HepG2 (cell line): ENCODE data around the gene TRIM9. TPM values are rescaled to one million over a fixed set of nuclear protein-coding genes. Genes with fewer than 3 reads are reported as not detected.
A peak's percentile ranks its signal among the peaks of the same experiment; 100 is the strongest.

ENCODE experiments used
- ATF3 ChIP-seq: sonication (generic); formaldehyde crosslinking; IDR thresholded peaks from 2 replicates; pipeline ENCODE4 v1.4.0; 2020; ENCODE audit warnings: missing genetic modification reagents
- ELF3 ChIP-seq: IDR thresholded peaks from 2 replicates; pipeline ENCODE4 v1.6.1; 2016; ENCODE audit warnings: missing genetic modification reagents, missing compliant biosample characterization
- EP300 ChIP-seq, 3 experiments: sonication (generic) in 1 of 3; formaldehyde crosslinking in 1 of 3; IDR thresholded peaks; 2 replicates each; pipeline versions ENCODE4 v1.5.1 to v1.6.1; 2011 to 2020; ENCODE audit warnings: low read depth in 2 of 3, low read length in 2 of 3, borderline replicate concordance in 1 of 3, improper control_type of control experiment in 1 of 3, mild to moderate bottlenecking in 1 of 3, missing genetic modification reagents in 1 of 3, moderate library complexity in 1 of 3
- FOXA1 ChIP-seq, 2 experiments: fragments of 450-650 bp in 1 of 2; sonication (generic) in 1 of 2; formaldehyde crosslinking in 1 of 2; IDR thresholded peaks; 2 replicates each; pipeline versions ENCODE4 v1.4.0 to v1.6.1; 2016 to 2020; ENCODE audit warnings: missing genetic modification reagents in 1 of 2
- FOXA3 ChIP-seq: IDR thresholded peaks from 2 replicates; pipeline ENCODE4 v1.6.1; 2016; ENCODE audit warnings: missing genetic modification reagents, missing compliant biosample characterization
- HMG20A ChIP-seq: IDR thresholded peaks from 2 replicates; pipeline ENCODE4 v1.6.1; 2016; ENCODE audit warnings: borderline replicate concordance
- MAFF ChIP-seq: IDR thresholded peaks from 2 replicates; pipeline ENCODE4 v1.6.1; 2011; ENCODE audit warnings: low read depth, low read length, improper control_type of control experiment
- NCOA2 ChIP-seq: sonication (generic); formaldehyde crosslinking; IDR thresholded peaks from 2 replicates; pipeline ENCODE4 v1.8.0; 2022; ENCODE audit warnings: inconsistent platforms
- NFE2 ChIP-seq: sonication (generic); formaldehyde crosslinking; IDR thresholded peaks from 2 replicates; pipeline ENCODE4 v1.4.0; 2020; ENCODE audit warnings: missing genetic modification reagents
- NFE2L2 ChIP-seq: fragments of 150-350 bp; IDR thresholded peaks from 2 replicates; pipeline ENCODE4 v1.6.1; 2014; ENCODE audit warnings: low read length
- NR2F6 ChIP-seq, 2 experiments: IDR thresholded peaks; 2 replicates each; pipeline ENCODE4 v1.6.1; 2016; ENCODE audit warnings: antibody characterized with exemption in 1 of 2, mild to moderate bottlenecking in 1 of 2
- SOX13 ChIP-seq, 3 experiments: fragments of 450-650 bp in 1 of 3; sonication (generic) in 1 of 3; formaldehyde crosslinking in 1 of 3; IDR thresholded peaks in 2 of 3; conservative IDR thresholded peaks in 1 of 3; 2 replicates each; pipeline versions ENCODE4 v1.5.0 to v1.6.1; 2016 to 2020; ENCODE audit warnings: antibody characterized with exemption in 1 of 3, mild to moderate bottlenecking in 1 of 3, missing compliant biosample characterization in 1 of 3, missing genetic modification reagents in 1 of 3, moderate library complexity in 1 of 3
- SOX5 ChIP-seq: IDR thresholded peaks from 2 replicates; pipeline ENCODE4 v1.6.1; 2016; ENCODE audit warnings: borderline replicate concordance
- TEAD3 ChIP-seq: optimal IDR thresholded peaks from 2 replicates; pipeline ENCODE3; 2016; ENCODE audit warnings: borderline replicate concordance
- ZNF484 ChIP-seq: sonication (generic); formaldehyde crosslinking; IDR thresholded peaks from 2 replicates; pipeline ENCODE4 v1.5.1; 2020; ENCODE audit warnings: mild to moderate bottlenecking, low read depth, missing genetic modification reagents, borderline replicate concordance
- ZNF644 ChIP-seq: IDR thresholded peaks from 2 replicates; pipeline ENCODE4 v1.6.1; 2016; ENCODE audit warnings: low read depth
- ZNF792 ChIP-seq: IDR thresholded peaks from 2 replicates; pipeline ENCODE4 v1.6.1; 2016
- polyA plus RNA-seq, 8 experiments: library from polyadenylated mRNA; depleted of rRNA in 3 of 8; stranded (reverse) in 7 of 8; unstranded in 1 of 8; fragments of >200 nt; fragmentation: Illumina TruSeq in 4 of 8; extraction: Trizol in 4 of 8; gene quantifications; 2 replicates each; pipeline versions ENCODE4 v1.2.1 to v1.2.3, GENCODE V29; 2011 to 2016; ENCODE audit warnings: low read depth in 4 of 8, missing spikeins in 1 of 8, mixed read lengths in 1 of 8; ENCODE audit not compliant: insufficient read depth in 1 of 8
- total RNA-seq, 5 experiments: library from RNA; depleted of rRNA; stranded (reverse); fragments of >200 nt; fragmentation: Illumina TruSeq; extraction: Trizol; gene quantifications; 2 replicates each; pipeline ENCODE4 v1.2.3, GENCODE V29; 2016; ENCODE audit warnings: low read depth in 1 of 5
- TF ChIP-seq, protein P1 (sequence below): sonication (generic); formaldehyde crosslinking; IDR thresholded peaks from 2 replicates; pipeline ENCODE4 v1.5.1; 2020; ENCODE audit warnings: mild to moderate bottlenecking, missing genetic modification reagents, borderline replicate concordance

Gene TRIM9
- total and polyA plus RNA-seq, 2 of the 13 experiments (the other 11 are each of a cell fraction or from before 2014, with no cell fraction given) = 0.04 to 0.07 TPM

DNA sequence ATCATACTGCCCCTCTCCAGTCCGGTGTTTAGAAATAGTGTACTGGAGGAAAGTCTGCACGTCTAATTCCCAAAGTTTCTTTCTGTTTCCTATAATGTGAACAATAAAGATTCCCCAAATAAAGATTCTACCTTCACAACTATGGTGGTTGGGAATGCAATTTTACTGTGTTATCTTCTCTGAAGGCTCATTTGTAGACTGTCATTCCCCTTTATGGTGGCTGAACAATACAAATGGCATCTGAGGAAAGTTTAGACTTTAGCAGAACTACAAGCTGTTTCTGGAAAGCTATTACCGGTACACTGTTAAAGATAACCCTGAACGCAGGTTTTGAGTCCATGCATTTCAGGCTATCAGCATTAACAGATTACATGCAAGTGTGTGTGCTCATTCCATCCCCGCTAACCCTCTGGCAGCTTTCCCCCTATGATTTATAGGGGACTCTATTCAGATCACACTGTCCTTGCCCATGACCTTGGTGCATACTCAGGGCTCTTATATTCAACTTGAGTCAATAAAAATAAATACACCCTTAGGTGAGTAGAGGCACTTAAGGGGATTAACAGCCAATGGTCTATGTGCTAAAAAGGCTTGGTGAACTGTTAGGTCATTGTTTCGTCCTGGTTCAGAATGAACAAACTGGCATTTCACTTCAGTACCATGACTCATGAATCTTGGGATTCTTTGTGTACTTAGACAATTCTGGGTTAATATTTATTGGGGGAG, 89.9 kb downstream of the TRIM9 start (continued):
- no peak for TF ChIP-seq ZNF484 (CRISPR knock-in tag)
- TF ChIP-seq ELF3 = 0 out of 2 replicates have a peak, but pooled peaks have one; percentile 31
- TF ChIP-seq MAFF = peak; percentile 19; the same call in 1 of the 2 replicates
- TF ChIP-seq, protein P1, sequence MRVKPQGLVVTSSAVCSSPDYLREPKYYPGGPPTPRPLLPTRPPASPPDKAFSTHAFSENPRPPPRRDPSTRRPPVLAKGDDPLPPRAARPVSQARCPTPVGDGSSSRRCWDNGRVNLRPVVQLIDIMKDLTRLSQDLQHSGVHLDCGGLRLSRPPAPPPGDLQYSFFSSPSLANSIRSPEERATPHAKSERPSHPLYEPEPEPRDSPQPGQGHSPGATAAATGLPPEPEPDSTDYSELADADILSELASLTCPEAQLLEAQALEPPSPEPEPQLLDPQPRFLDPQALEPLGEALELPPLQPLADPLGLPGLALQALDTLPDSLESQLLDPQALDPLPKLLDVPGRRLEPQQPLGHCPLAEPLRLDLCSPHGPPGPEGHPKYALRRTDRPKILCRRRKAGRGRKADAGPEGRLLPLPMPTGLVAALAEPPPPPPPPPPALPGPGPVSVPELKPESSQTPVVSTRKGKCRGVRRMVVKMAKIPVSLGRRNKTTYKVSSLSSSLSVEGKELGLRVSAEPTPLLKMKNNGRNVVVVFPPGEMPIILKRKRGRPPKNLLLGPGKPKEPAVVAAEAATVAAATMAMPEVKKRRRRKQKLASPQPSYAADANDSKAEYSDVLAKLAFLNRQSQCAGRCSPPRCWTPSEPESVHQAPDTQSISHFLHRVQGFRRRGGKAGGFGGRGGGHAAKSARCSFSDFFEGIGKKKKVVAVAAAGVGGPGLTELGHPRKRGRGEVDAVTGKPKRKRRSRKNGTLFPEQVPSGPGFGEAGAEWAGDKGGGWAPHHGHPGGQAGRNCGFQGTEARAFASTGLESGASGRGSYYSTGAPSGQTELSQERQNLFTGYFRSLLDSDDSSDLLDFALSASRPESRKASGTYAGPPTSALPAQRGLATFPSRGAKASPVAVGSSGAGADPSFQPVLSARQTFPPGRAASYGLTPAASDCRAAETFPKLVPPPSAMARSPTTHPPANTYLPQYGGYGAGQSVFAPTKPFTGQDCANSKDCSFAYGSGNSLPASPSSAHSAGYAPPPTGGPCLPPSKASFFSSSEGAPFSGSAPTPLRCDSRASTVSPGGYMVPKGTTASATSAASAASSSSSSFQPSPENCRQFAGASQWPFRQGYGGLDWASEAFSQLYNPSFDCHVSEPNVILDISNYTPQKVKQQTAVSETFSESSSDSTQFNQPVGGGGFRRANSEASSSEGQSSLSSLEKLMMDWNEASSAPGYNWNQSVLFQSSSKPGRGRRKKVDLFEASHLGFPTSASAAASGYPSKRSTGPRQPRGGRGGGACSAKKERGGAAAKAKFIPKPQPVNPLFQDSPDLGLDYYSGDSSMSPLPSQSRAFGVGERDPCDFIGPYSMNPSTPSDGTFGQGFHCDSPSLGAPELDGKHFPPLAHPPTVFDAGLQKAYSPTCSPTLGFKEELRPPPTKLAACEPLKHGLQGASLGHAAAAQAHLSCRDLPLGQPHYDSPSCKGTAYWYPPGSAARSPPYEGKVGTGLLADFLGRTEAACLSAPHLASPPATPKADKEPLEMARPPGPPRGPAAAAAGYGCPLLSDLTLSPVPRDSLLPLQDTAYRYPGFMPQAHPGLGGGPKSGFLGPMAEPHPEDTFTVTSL (CRISPR knock-in tag) = peak; percentile 54; the same call in 1 of the 2 replicates
- peak; percentile 76 for TF ChIP-seq FOXA3 (CRISPR knock-in tag)
- peak; percentile 80; the same call in 1 of the 2 replicates for TF ChIP-seq SOX5
- peak; percentile 69; the same call in 1 of the 2 replicates for TF ChIP-seq ATF3 (CRISPR knock-in tag)
- TF ChIP-seq EP300 (IDR thresholded peaks at IDR 0.05; ENCODE audit: low read depth in 2 of 2, low read length in 2 of 2) = peak in 1 of 2 experiments; percentile 39; a peak in 1 of 4 replicates
- TF ChIP-seq EP300 (CRISPR knock-in tag; IDR thresholded peaks at IDR 0.05; ENCODE audit: borderline replicate concordance) = no peak
- TF ChIP-seq HMG20A (CRISPR knock-in tag) = peak; percentile 53; the same call in 1 of the 2 replicates
- TF ChIP-seq SOX13 (IDR thresholded peaks at IDR 0.05) = no peak; the same call in 1 of the 2 replicates
- TF ChIP-seq SOX13 (CRISPR knock-in tag; conservative IDR thresholded peaks at IDR 0.05 in 1 of 2, IDR thresholded peaks at IDR 0.05 in 1 of 2) = peak in 1 of 2 experiments; percentile 90; a peak in 2 of 4 replicates
- TF ChIP-seq NR2F6 (IDR thresholded peaks at IDR 0.05) = 0 out of 2 replicates have a peak, but pooled peaks have one; percentile 29
- no peak for TF ChIP-seq NR2F6 (CRISPR knock-in tag; IDR thresholded peaks at IDR 0.05)
- TF ChIP-seq FOXA1 (IDR thresholded peaks at IDR 0.05) = no peak
- TF ChIP-seq FOXA1 (CRISPR knock-in tag; IDR thresholded peaks at IDR 0.05) = peak; percentile 77
- TF ChIP-seq NCOA2 = peak; percentile 4; the same call in 1 of the 2 replicates
- TF ChIP-seq NFE2L2 = peak; percentile 50; the same call in 1 of the 2 replicates
- peak; percentile 24 for TF ChIP-seq TEAD3 (CRISPR knock-in tag)
- TF ChIP-seq NFE2 = 0 out of 2 replicates have a peak, but pooled peaks have one; percentile 32
- TF ChIP-seq ZNF644 (CRISPR knock-in tag) = peak; percentile 68; the same call in 1 of the 2 replicates
- no peak for TF ChIP-seq ZNF792
